Liver (tissue), 9 donors: ENCODE data around the gene ADCY3. TPM values are rescaled to one million over a fixed set of nuclear protein-coding genes. Genes with fewer than 3 reads are reported as not detected.

Experiments used
- DNase-seq: peaks from one replicate; pipeline ENCODE4 v3.0.0-alpha.2; 2017; ENCODE audit warnings: low spot score
- H3K27ac ChIP-seq, 2 donors: one replicate each; pipeline ENCODE4 v1.7.0; 2013; ENCODE audit warnings: inconsistent platforms in 2 of 2, low read length in 2 of 2, control low read depth in 1 of 2, low read depth in 1 of 2, mild to moderate bottlenecking in 1 of 2
- H3K27me3 ChIP-seq, 4 donors: one replicate each; pipeline versions ENCODE4 v1.6.1 to v1.7.0; 2013; ENCODE audit warnings: low read length in 3 of 4, inconsistent platforms in 1 of 4, mild to moderate bottlenecking in 1 of 4, moderate library complexity in 1 of 4; ENCODE audit not compliant: control insufficient read depth in 4 of 4, insufficient read depth in 4 of 4
- H3K36me3 ChIP-seq, 4 donors: one replicate each; pipeline versions ENCODE4 v1.6.1 to v1.7.0; 2013; ENCODE audit warnings: low read length in 3 of 4, mild to moderate bottlenecking in 3 of 4, low read depth in 1 of 4, moderate library complexity in 1 of 4; ENCODE audit not compliant: control insufficient read depth in 4 of 4, insufficient read depth in 3 of 4
- H3K4me1 ChIP-seq, 4 donors: one replicate each; pipeline versions ENCODE4 v1.6.1 to v1.7.0; 2013; ENCODE audit warnings: low read length in 3 of 4, mild to moderate bottlenecking in 3 of 4, moderate library complexity in 1 of 4; ENCODE audit not compliant: control insufficient read depth in 4 of 4, insufficient read depth in 4 of 4
- H3K4me3 ChIP-seq, 3 donors: one replicate each; pipeline versions ENCODE4 v1.6.1 to v1.7.0; 2013; ENCODE audit warnings: low read length in 3 of 3, control low read depth in 1 of 3, low read depth in 1 of 3, mild to moderate bottlenecking in 1 of 3
- H3K9ac ChIP-seq, 2 donors: one replicate each; pipeline ENCODE4 v1.7.0; 2013; ENCODE audit warnings: low read length in 2 of 2, mild to moderate bottlenecking in 2 of 2, moderate library complexity in 2 of 2, control low read depth in 1 of 2, low read depth in 1 of 2
- H3K9me3 ChIP-seq, 4 donors: one replicate each; pipeline versions ENCODE4 v1.6.1 to v1.7.0; 2013; ENCODE audit warnings: low read length in 3 of 4; ENCODE audit not compliant: control insufficient read depth in 4 of 4
- ATF3 ChIP-seq: IDR thresholded peaks from 2 replicates; pipeline ENCODE4 v1.6.1; 2016; ENCODE audit warnings: antibody characterized with exemption
- EGR1 ChIP-seq, 2 donors: IDR thresholded peaks; 2 replicates each; pipeline ENCODE4 v1.6.1; 2016 to 2018; ENCODE audit warnings: antibody characterized with exemption in 2 of 2, low read depth in 2 of 2
- FOXA1 ChIP-seq: IDR thresholded peaks from 2 replicates; pipeline ENCODE4 v1.6.1; 2016; ENCODE audit warnings: antibody characterized with exemption
- FOXA2 ChIP-seq: IDR thresholded peaks from 2 replicates; pipeline ENCODE4 v1.6.1; 2016; ENCODE audit warnings: antibody characterized with exemption
- HNF4G ChIP-seq: IDR thresholded peaks from 2 replicates; pipeline ENCODE4 v1.6.1; 2016; ENCODE audit warnings: antibody characterized with exemption
- JUND ChIP-seq, 2 donors: IDR thresholded peaks; 2 replicates each; pipeline ENCODE4 v1.6.1; 2016; ENCODE audit warnings: antibody characterized with exemption in 2 of 2
- NR2F2 ChIP-seq: IDR thresholded peaks from 2 replicates; pipeline ENCODE4 v1.6.1; 2016; ENCODE audit warnings: antibody characterized with exemption
- RAD21 ChIP-seq, 2 donors: IDR thresholded peaks; 2 replicates each; pipeline ENCODE4 v1.6.1; 2016; ENCODE audit warnings: antibody characterized with exemption in 2 of 2, mild to moderate bottlenecking in 2 of 2
- REST ChIP-seq: IDR thresholded peaks from 2 replicates; pipeline ENCODE4 v1.6.1; 2016; ENCODE audit warnings: antibody characterized with exemption, mild to moderate bottlenecking
- SP1 ChIP-seq: IDR thresholded peaks from 2 replicates; pipeline ENCODE4 v1.6.1; 2018; ENCODE audit warnings: antibody characterized with exemption, mild to moderate bottlenecking
- TAF1 ChIP-seq: conservative IDR thresholded peaks from 2 replicates; pipeline ENCODE4 v1.6.1; 2016; ENCODE audit warnings: antibody characterized with exemption, mild to moderate bottlenecking
- YY1 ChIP-seq: IDR thresholded peaks from 2 replicates; pipeline ENCODE4 v1.6.1; 2016; ENCODE audit warnings: antibody characterized with exemption, mild to moderate bottlenecking
- WGBS: extraction: QIAGEN DNeasy Blood & Tissue Kit; methylation state at CpG from one replicate; pipeline ENCODE4 v1.1.7; 2013; 5-methylcytosine and 5-hydroxymethylcytosine counted together
- polyA plus RNA-seq, 2 donors: library from polyadenylated mRNA; stranded (reverse) in 1 of 2; unstranded in 1 of 2; fragments of 200-250 nt in 1 of 2; fragments of >200 nt in 1 of 2; fragmentation: Nextera tagmentation in 1 of 2; extraction: Ambion mirVana in 1 of 2; gene quantifications; one replicate each; pipeline versions ENCODE4 v1.2.1 to v1.2.3, GENCODE V29; 2013 to 2015
- total RNA-seq, 2 donors: library from RNA; depleted of rRNA; stranded (reverse); fragments of >200 nt; gene quantifications; one replicate each; pipeline ENCODE4 v1.2.3, GENCODE V29; 2014
- TF ChIP-seq, protein P1 (sequence below): IDR thresholded peaks from 2 replicates; pipeline ENCODE4 v1.6.1; 2016; ENCODE audit warnings: antibody characterized with exemption
- TF ChIP-seq, protein P2 (sequence below): IDR thresholded peaks from 2 replicates; pipeline ENCODE4 v1.6.1; 2016; ENCODE audit warnings: antibody characterized with exemption
- donor health status: healthy.
- donor health status: healthy.
- donor health status: healthy.
- donor health status: healthy.
- donor health status: healthy.

Gene ADCY3
- total and polyA plus RNA-seq, 4 donors = 0.99 to 8.4 (median 6.4) TPM

GRCh38 chr2:24943427-24944053 is 23.5 kb upstream of the ADCY3 start:
- Histone ChIP-seq H3K9ac (no peak overlapping the region), H3K27ac (no peak overlapping the region)
- 94% methylated on average over 7 of the region's 7 CpGs for WGBS

DNA sequence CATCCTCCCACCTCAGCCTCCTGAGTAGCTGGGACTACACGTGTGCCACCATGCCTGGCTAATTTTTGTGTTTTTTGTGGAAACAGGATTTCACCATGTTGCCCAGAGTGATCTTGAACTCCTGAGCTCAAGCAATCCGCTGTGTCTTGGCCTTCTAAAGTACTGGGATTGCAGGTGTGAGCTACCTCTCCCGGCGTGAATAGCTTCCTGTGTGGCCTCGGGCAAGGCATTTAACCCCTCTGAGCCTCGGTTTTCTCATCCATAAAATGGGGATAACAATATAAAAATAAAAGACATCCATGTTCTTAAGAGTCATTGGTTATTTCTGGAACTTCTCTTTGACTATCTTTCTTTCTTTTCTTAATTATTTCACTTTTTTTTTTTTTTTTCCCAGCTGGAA is 19.3 kb upstream of the ADCY3 start:
- DNase-seq = no peak
- Histone ChIP-seq H3K4me3 (no peak overlapping the region), H3K4me1 (no peaks in the 10 kb centered on the region), H3K36me3 (no peaks in the 10 kb centered on the region), H3K27me3 (no peaks in the 10 kb centered on the region), H3K9ac (no peak overlapping the region), H3K9me3 (no peaks in the 10 kb centered on the region), H3K27ac (no peak overlapping the region)
- 87% methylated on average over 6 of the region's 6 CpGs for WGBS
- TF ChIP-seq SP1 (no peak), YY1 (no peak), JUND (IDR thresholded peaks at IDR 0.05) (no peak), EGR1 (IDR thresholded peaks at IDR 0.05; ENCODE audit: low read depth in 2 of 2) (no peak), NR2F2 (no peak), FOXA1 (no peak), ATF3 (no peak), REST (no peak)
- TF ChIP-seq, protein P1, sequence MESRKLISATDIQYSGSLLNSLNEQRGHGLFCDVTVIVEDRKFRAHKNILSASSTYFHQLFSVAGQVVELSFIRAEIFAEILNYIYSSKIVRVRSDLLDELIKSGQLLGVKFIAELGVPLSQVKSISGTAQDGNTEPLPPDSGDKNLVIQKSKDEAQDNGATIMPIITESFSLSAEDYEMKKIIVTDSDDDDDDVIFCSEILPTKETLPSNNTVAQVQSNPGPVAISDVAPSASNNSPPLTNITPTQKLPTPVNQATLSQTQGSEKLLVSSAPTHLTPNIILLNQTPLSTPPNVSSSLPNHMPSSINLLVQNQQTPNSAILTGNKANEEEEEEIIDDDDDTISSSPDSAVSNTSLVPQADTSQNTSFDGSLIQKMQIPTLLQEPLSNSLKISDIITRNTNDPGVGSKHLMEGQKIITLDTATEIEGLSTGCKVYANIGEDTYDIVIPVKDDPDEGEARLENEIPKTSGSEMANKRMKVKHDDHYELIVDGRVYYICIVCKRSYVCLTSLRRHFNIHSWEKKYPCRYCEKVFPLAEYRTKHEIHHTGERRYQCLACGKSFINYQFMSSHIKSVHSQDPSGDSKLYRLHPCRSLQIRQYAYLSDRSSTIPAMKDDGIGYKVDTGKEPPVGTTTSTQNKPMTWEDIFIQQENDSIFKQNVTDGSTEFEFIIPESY = no peak

More at GRCh38 chr2:24943427-24944053, 23.5 kb upstream of the ADCY3 start:
- no peak overlapping the region for H3K4me3 ChIP-seq
- no peak for TF ChIP-seq FOXA2
- no peak for TF ChIP-seq YY1
- TF ChIP-seq SP1 = no peak
- no peak for TF ChIP-seq REST
- TF ChIP-seq, protein P1 = no peak
- no peak for TF ChIP-seq RAD21 (IDR thresholded peaks at IDR 0.05)
- TF ChIP-seq ATF3 = no peak
- no peak for TF ChIP-seq HNF4G
- TF ChIP-seq, protein P2, sequence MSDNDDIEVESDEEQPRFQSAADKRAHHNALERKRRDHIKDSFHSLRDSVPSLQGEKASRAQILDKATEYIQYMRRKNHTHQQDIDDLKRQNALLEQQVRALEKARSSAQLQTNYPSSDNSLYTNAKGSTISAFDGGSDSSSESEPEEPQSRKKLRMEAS = no peak
- no peak for TF ChIP-seq TAF1
- DNase-seq = no peak
- H3K36me3 ChIP-seq = peaks cover 2 to 17% (median 8%) of the 10 kb centered on the region in 4 donors
- H3K9me3 ChIP-seq = no peaks in the 10 kb centered on the region
- H3K27me3 ChIP-seq = no peaks in the 10 kb centered on the region
- no peaks in the 10 kb centered on the region for H3K4me1 ChIP-seq
